ENCODE measurements around the gene BRD4. TPM values are rescaled to one million over a fixed set of nuclear protein-coding genes. Genes with fewer than 3 reads are reported as not detected.

BRD4 gene
- total and polyA plus RNA-seq, 4 experiments from 2014 or later = 4.2 to 152 (median 98.4) TPM

GRCh38 chr19:15371786-15372380, 39.5 kb upstream of the BRD4 start:
- H3K36me3 Mint-ChIP-seq = peaks cover 20 to 60% of the 10 kb centered on the region in 2 donors
- no peak overlapping the region for H3K27ac Mint-ChIP-seq
- Histone ChIP-seq H3K9me3 (ENCODE audit: control insufficient read depth in 1 of 2, low read length in 2 of 2) (no peaks in the 10 kb centered on the region), H3K4me1 (ENCODE audit: insufficient read depth, low read length) (peaks cover 20% of the 10 kb centered on the region), H3K27me3 (ENCODE audit: insufficient read depth, low read length) (no peaks in the 10 kb centered on the region), H3K27ac (ENCODE audit: low read depth, low read length) (no peak overlapping the region), H3K4me3 (ENCODE audit: low read length in 2 of 2) (no peak overlapping the region), H3K36me3 (ENCODE audit: insufficient read depth, low read length) (peaks cover 62% of the 10 kb centered on the region)
- intact Hi-C loops (cut with micrococcal nuclease) = no loop called here
- no peak overlapping the region for H3K4me3 Mint-ChIP-seq
- ChIA-PET POLR2A (ENCODE audit: partially characterized antibody) (interaction anchor here (2.0 kb wide), 1 partner anchor 8 kb away, joined by 8 read pairs; the partner anchor contains the start of gene AKAP8), CTCF (ENCODE audit: partially characterized antibody) (interaction anchor here (1.3 kb wide), 1 partner anchor 36 kb away, joined by 4 read pairs; no protein-coding TSS in a partner anchor)
- peaks cover 9 to 28% (median 13%) of the 10 kb centered on the region in 4 donors for H3K4me1 Mint-ChIP-seq
- no peaks in the 10 kb centered on the region for H3K27me3 Mint-ChIP-seq
- H3K9me3 Mint-ChIP-seq = peaks cover 0 to 1% (median 0%) of the 10 kb centered on the region in 8 donors
- no peak for DNase-seq

- Mint-ChIP-seq H3K4me1 (peaks cover 5 to 22% (median 8%) of the 10 kb centered on the region in 4 donors), H3K27ac (no peak overlapping the region), H3K27me3 (no peaks in the 10 kb centered on the region), H3K9me3 (peaks cover 0 to 1% (median 0%) of the 10 kb centered on the region in 8 donors), H3K4me3 (no peak overlapping the region), H3K36me3 (peaks cover 20 to 60% of the 10 kb centered on the region in 2 donors)
- ChIA-PET CTCF (ENCODE audit: partially characterized antibody) (interaction anchor here (1.3 kb wide), 1 partner anchor 35 kb away, joined by 4 read pairs; no protein-coding TSS in a partner anchor), POLR2A (ENCODE audit: partially characterized antibody) (interaction anchor here (0.7 to 2.0 kb wide), 2 partner anchors 8 to 48 kb away, joined by 3 to 8 read pairs; partner anchors contain the start of gene AKAP8)
- H3K36me3 ChIP-seq (ENCODE audit: insufficient read depth, low read length) = peaks cover 62% of the 10 kb centered on the region
- H3K9me3 ChIP-seq (ENCODE audit: control insufficient read depth in 1 of 2, low read length in 2 of 2) = no peaks in the 10 kb centered on the region
- no peak for DNase-seq
- H3K27ac ChIP-seq (ENCODE audit: low read depth, low read length) = no peak overlapping the region
- H3K4me3 ChIP-seq (ENCODE audit: low read length in 2 of 2) = no peak overlapping the region
- intact Hi-C loops (cut with micrococcal nuclease) = no loop called here
- H3K4me1 ChIP-seq (ENCODE audit: insufficient read depth, low read length) = peaks cover 13% of the 10 kb centered on the region
- no peaks in the 10 kb centered on the region for H3K27me3 ChIP-seq (ENCODE audit: insufficient read depth, low read length)
These were observed 38.8 kb upstream of the BRD4 start for GRCh38 chr19:15371119-15371518.

GRCh38 chr19:15369594-15369891, 37.2 kb upstream of the BRD4 start:
- Histone ChIP-seq H3K4me1 (ENCODE audit: insufficient read depth, low read length) (no peaks in the 10 kb centered on the region), H3K36me3 (ENCODE audit: insufficient read depth, low read length) (peaks cover 75% of the 10 kb centered on the region), H3K9me3 (ENCODE audit: control insufficient read depth in 1 of 2, low read length in 2 of 2) (no peaks in the 10 kb centered on the region), H3K27ac (ENCODE audit: low read depth, low read length) (no peak overlapping the region), H3K4me3 (ENCODE audit: low read length in 2 of 2) (no peak overlapping the region), H3K27me3 (ENCODE audit: insufficient read depth, low read length) (no peaks in the 10 kb centered on the region)
- peaks cover 0 to 4% (median 0%) of the 10 kb centered on the region in 8 donors for H3K9me3 Mint-ChIP-seq
- no peak overlapping the region for H3K27ac Mint-ChIP-seq
- DNase-seq = no peak
- ChIA-PET CTCF (ENCODE audit: partially characterized antibody) (no interaction called here), POLR2A (ENCODE audit: partially characterized antibody) (no interaction called here)
- peaks cover 2 to 13% (median 6%) of the 10 kb centered on the region in 4 donors for H3K4me1 Mint-ChIP-seq
- intact Hi-C loops (cut with micrococcal nuclease) = no loop called here
- peaks cover 20 to 65% of the 10 kb centered on the region in 2 donors for H3K36me3 Mint-ChIP-seq
- no peaks in the 10 kb centered on the region for H3K27me3 Mint-ChIP-seq
- H3K4me3 Mint-ChIP-seq = no peak overlapping the region

- POLR2A ChIA-PET (ENCODE audit: partially characterized antibody) = no interaction called here
- CTCF ChIA-PET (ENCODE audit: partially characterized antibody) = no interaction called here
These were observed 36.7 kb upstream of the BRD4 start for GRCh38 chr19:15368798-15369593.

GRCh38 chr19:15368051-15368632, 35.8 kb upstream of the BRD4 start:
- H3K27me3 Mint-ChIP-seq = no peaks in the 10 kb centered on the region
- H3K4me3 Mint-ChIP-seq = peak overlapping the region in 1 of 8 donors; percentile 21
- peaks cover 25 to 60% of the 10 kb centered on the region in 2 donors for H3K36me3 Mint-ChIP-seq
- Histone ChIP-seq H3K36me3 (ENCODE audit: insufficient read depth, low read length) (peaks cover 71% of the 10 kb centered on the region), H3K27ac (ENCODE audit: low read depth, low read length) (no peak overlapping the region), H3K4me3 (ENCODE audit: low read length in 2 of 2) (no peak overlapping the region), H3K9me3 (ENCODE audit: control insufficient read depth in 1 of 2, low read length in 2 of 2) (no peaks in the 10 kb centered on the region), H3K27me3 (ENCODE audit: insufficient read depth, low read length) (no peaks in the 10 kb centered on the region), H3K4me1 (ENCODE audit: insufficient read depth, low read length) (no peaks in the 10 kb centered on the region)
- H3K9me3 Mint-ChIP-seq = peaks cover 0 to 4% (median 0%) of the 10 kb centered on the region in 8 donors
- ChIA-PET CTCF (ENCODE audit: partially characterized antibody) (no interaction called here), POLR2A (ENCODE audit: partially characterized antibody) (no interaction called here)
- no peak for DNase-seq
- intact Hi-C loops (cut with micrococcal nuclease) = no loop called here
- peaks cover 0 to 7% (median 4%) of the 10 kb centered on the region in 4 donors for H3K4me1 Mint-ChIP-seq
- no peak overlapping the region for H3K27ac Mint-ChIP-seq

More at GRCh38 chr19:15368798-15369593, 36.7 kb upstream of the BRD4 start:
- Histone ChIP-seq H3K4me3 (ENCODE audit: low read length in 2 of 2) (no peak overlapping the region), H3K36me3 (ENCODE audit: insufficient read depth, low read length) (peaks cover 75% of the 10 kb centered on the region), H3K27me3 (ENCODE audit: insufficient read depth, low read length) (no peaks in the 10 kb centered on the region), H3K27ac (ENCODE audit: low read depth, low read length) (no peak overlapping the region), H3K9me3 (ENCODE audit: control insufficient read depth in 1 of 2, low read length in 2 of 2) (no peaks in the 10 kb centered on the region), H3K4me1 (ENCODE audit: insufficient read depth, low read length) (no peaks in the 10 kb centered on the region)
- intact Hi-C loops (cut with micrococcal nuclease) = no loop called here
- Mint-ChIP-seq H3K27ac (peak overlapping the region in 1 of 7 donors; percentile 25), H3K9me3 (peaks cover 0 to 4% (median 0%) of the 10 kb centered on the region in 8 donors), H3K4me3 (peak overlapping the region in 1 of 8 donors; percentile 21), H3K4me1 (peaks cover 2 to 10% (median 5%) of the 10 kb centered on the region in 4 donors), H3K36me3 (peaks cover 20 to 64% of the 10 kb centered on the region in 2 donors), H3K27me3 (no peaks in the 10 kb centered on the region)
- no peak for DNase-seq

GRCh38 chr19:15367439-15367838, 35.1 kb upstream of the BRD4 start:
- Histone ChIP-seq H3K4me3 (ENCODE audit: low read length in 2 of 2) (no peak overlapping the region), H3K36me3 (ENCODE audit: insufficient read depth, low read length) (peaks cover 66% of the 10 kb centered on the region), H3K27ac (ENCODE audit: low read depth, low read length) (no peak overlapping the region), H3K4me1 (ENCODE audit: insufficient read depth, low read length) (no peaks in the 10 kb centered on the region), H3K9me3 (ENCODE audit: control insufficient read depth in 1 of 2, low read length in 2 of 2) (no peaks in the 10 kb centered on the region), H3K27me3 (ENCODE audit: insufficient read depth, low read length) (no peaks in the 10 kb centered on the region)
- Mint-ChIP-seq H3K4me1 (peaks cover 0 to 4% (median 1%) of the 10 kb centered on the region in 4 donors), H3K27ac (peak overlapping the region in 1 of 7 donors; percentile 87), H3K27me3 (no peaks in the 10 kb centered on the region), H3K4me3 (no peak overlapping the region), H3K36me3 (peaks cover 22 to 56% of the 10 kb centered on the region in 2 donors), H3K9me3 (peaks cover 0 to 4% (median 0%) of the 10 kb centered on the region in 8 donors)
- CTCF ChIA-PET (ENCODE audit: partially characterized antibody) = no interaction called here
- POLR2A ChIA-PET (ENCODE audit: partially characterized antibody) = no interaction called here
- intact Hi-C loops (cut with micrococcal nuclease) = no loop called here
- no peak for DNase-seq

- ChIA-PET CTCF (ENCODE audit: partially characterized antibody) (interaction anchor here (0.6 kb wide), 1 partner anchor 43 kb away, joined by 3 read pairs; no protein-coding TSS in a partner anchor), POLR2A (ENCODE audit: partially characterized antibody) (interaction anchor here (1.0 kb wide), 1 partner anchor 15 kb away, joined by 4 read pairs; the partner anchor contains the start of gene AKAP8)
- no peak for DNase-seq
- H3K27ac Mint-ChIP-seq = peak overlapping the region in 1 of 7 donors; percentile 23
- no peaks in the 10 kb centered on the region for H3K27me3 ChIP-seq (ENCODE audit: insufficient read depth, low read length)
- H3K4me3 ChIP-seq (ENCODE audit: low read length in 2 of 2) = no peak overlapping the region
- no peaks in the 10 kb centered on the region for H3K9me3 ChIP-seq (ENCODE audit: control insufficient read depth in 1 of 2, low read length in 2 of 2)
- H3K36me3 ChIP-seq (ENCODE audit: insufficient read depth, low read length) = peaks cover 63% of the 10 kb centered on the region
- peaks cover 0 to 4% (median 0%) of the 10 kb centered on the region in 8 donors for H3K9me3 Mint-ChIP-seq
- peaks cover 7% of the 10 kb centered on the region for H3K4me1 ChIP-seq (ENCODE audit: insufficient read depth, low read length)
- no peak overlapping the region for H3K27ac ChIP-seq (ENCODE audit: low read depth, low read length)
- intact Hi-C loops (cut with micrococcal nuclease) = no loop called here
- H3K36me3 Mint-ChIP-seq = peaks cover 21 to 60% of the 10 kb centered on the region in 2 donors
- H3K4me1 Mint-ChIP-seq = peaks cover 0 to 3% (median 2%) of the 10 kb centered on the region in 4 donors
- H3K27me3 Mint-ChIP-seq = no peaks in the 10 kb centered on the region
- H3K4me3 Mint-ChIP-seq = no peak overlapping the region
These were observed 32.9 kb upstream of the BRD4 start for GRCh38 chr19:15365264-15365663.
